PFSK-1 (cell line): ENCODE results near the gene ZSWIM6.

Experiments used
- FOXP2 ChIP-seq: optimal IDR thresholded peaks from 2 replicates; pipeline ENCODE3; 2011; ENCODE audit warnings: borderline replicate concordance, control low read depth, inconsistent platforms; ENCODE audit not compliant: insufficient read depth; ENCODE audit errors: extremely low read length, extremely low read depth
- POLR2AphosphoS5 ChIP-seq: IDR thresholded peaks from 2 replicates; pipeline ENCODE4 v1.6.1; 2012; ENCODE audit warnings: low read depth, mild to moderate bottlenecking, control low read depth, low read length, moderate library complexity
- SIN3A ChIP-seq: IDR thresholded peaks from 2 replicates; pipeline ENCODE4 v1.6.1; 2012; ENCODE audit warnings: mild to moderate bottlenecking, low read length, moderate library complexity, borderline replicate concordance; ENCODE audit not compliant: insufficient read depth
- TAF1 ChIP-seq: IDR thresholded peaks from 2 replicates; pipeline ENCODE4 v1.6.1; 2012; ENCODE audit warnings: low read length, control low read depth, borderline replicate concordance; ENCODE audit not compliant: insufficient read depth
- TF ChIP-seq, protein P1 (sequence below), 2 experiments: IDR thresholded peaks; 2 replicates each; pipeline versions ENCODE4 v1.6.1 to v1.8.0; 2011 to 2012; ENCODE audit warnings: low read depth in 2 of 2, low read length in 2 of 2, control low read depth in 1 of 2, inconsistent platforms in 1 of 2, mild to moderate bottlenecking in 1 of 2, moderate library complexity in 1 of 2; ENCODE audit not compliant: insufficient read depth in 1 of 2

The ZSWIM6 gene

DNA sequence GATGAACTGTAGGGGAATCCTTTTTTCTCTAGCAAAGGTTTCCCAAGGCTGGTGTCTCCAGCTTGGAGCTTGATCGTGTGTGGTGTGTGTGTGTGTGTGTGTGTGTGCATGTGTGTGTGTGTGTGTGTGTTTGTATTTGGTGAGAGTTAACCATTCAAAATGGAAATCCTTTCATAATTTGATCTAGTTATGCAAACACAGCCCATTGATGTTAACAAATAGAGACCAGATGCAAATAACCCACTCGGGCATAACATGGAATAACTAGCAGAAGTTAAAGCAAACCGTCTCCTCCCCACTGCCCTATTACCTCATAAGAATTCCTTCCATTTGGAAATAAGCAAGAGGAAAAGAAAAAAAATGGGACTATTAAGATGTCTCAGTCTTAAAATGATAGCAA, 24.9 kb upstream of the ZSWIM6 start:
- TF ChIP-seq TAF1 (no peak), SIN3A (no peak), FOXP2 (no peak), POLR2AphosphoS5 (no peak)
- TF ChIP-seq, protein P1, sequence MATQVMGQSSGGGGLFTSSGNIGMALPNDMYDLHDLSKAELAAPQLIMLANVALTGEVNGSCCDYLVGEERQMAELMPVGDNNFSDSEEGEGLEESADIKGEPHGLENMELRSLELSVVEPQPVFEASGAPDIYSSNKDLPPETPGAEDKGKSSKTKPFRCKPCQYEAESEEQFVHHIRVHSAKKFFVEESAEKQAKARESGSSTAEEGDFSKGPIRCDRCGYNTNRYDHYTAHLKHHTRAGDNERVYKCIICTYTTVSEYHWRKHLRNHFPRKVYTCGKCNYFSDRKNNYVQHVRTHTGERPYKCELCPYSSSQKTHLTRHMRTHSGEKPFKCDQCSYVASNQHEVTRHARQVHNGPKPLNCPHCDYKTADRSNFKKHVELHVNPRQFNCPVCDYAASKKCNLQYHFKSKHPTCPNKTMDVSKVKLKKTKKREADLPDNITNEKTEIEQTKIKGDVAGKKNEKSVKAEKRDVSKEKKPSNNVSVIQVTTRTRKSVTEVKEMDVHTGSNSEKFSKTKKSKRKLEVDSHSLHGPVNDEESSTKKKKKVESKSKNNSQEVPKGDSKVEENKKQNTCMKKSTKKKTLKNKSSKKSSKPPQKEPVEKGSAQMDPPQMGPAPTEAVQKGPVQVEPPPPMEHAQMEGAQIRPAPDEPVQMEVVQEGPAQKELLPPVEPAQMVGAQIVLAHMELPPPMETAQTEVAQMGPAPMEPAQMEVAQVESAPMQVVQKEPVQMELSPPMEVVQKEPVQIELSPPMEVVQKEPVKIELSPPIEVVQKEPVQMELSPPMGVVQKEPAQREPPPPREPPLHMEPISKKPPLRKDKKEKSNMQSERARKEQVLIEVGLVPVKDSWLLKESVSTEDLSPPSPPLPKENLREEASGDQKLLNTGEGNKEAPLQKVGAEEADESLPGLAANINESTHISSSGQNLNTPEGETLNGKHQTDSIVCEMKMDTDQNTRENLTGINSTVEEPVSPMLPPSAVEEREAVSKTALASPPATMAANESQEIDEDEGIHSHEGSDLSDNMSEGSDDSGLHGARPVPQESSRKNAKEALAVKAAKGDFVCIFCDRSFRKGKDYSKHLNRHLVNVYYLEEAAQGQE (IDR thresholded peaks at IDR 0.05; ENCODE audit: insufficient read depth in 1 of 2, low read depth in 2 of 2, low read length in 2 of 2), result no peak

DNA sequence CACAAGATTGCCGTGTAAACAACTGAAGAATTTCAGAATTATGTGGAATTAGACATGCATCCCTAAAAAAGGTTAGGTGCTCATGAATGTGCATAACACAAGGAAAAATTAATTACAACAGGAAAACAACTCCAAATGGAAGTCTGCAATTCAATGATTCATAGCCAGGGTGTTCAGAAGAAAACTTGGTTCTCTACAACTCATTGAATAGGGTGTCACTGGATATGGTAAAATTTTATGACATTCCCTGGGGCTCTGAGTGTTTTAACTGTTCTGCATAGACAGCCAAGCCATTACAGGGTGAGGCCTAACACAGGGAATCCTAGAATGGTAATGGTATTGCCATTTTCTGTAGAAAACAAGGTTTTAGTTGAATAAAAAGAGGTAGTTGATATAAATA, 24.4 kb upstream of the ZSWIM6 start:
- TF ChIP-seq TAF1 (no peak), SIN3A (no peak)

DNA sequence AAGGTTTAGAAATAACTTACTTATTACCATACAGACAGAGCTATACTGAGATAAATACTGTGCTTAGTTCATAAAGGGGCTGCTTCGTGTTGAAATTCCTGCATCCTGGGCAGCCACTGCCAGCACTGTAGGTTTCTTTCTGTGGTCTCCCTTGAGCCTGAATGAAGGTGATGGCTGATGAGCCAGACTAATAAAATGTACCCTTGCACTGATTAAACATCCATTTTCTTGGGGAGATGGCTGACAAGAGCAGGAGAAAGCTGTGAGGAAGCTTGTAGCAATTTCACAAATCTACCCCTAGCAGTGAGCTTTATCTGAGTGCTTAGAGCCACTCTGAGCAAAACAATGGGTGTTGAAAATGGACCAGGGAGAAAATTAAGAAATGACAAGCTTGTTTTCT, 23.3 kb upstream of the ZSWIM6 start:
- TF ChIP-seq TAF1, result no peak
- TF ChIP-seq POLR2AphosphoS5, result no peak
- TF ChIP-seq FOXP2, result no peak
- no peak for TF ChIP-seq SIN3A
- TF ChIP-seq, protein P1 (IDR thresholded peaks at IDR 0.05; ENCODE audit: insufficient read depth in 1 of 2, low read depth in 2 of 2, low read length in 2 of 2), result no peak

DNA sequence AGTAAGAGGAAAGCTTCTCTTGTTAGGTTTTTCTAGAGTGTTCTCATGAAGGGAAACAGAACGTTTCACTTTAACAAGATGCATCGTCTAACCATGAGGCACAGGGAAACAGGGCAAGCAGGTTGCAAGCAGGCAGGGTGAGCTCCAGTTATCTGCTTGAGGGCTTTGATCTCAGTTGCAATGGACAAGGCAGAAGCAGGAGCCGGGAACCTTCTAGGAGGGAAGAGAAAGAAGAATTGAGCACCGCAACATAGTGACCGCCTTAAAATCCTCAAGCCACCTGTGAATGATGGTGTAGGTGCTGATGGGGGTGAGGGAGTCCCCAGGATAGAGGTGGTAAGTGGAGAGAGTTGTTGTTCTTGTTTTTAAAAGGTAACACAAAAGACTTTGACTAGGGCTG, 22.9 kb upstream of the ZSWIM6 start:
- TF ChIP-seq SIN3A (no peak), POLR2AphosphoS5 (no peak), TAF1 (no peak), FOXP2 (no peak)
- TF ChIP-seq, protein P1 (IDR thresholded peaks at IDR 0.05; ENCODE audit: insufficient read depth in 1 of 2, low read depth in 2 of 2, low read length in 2 of 2), result no peak

DNA sequence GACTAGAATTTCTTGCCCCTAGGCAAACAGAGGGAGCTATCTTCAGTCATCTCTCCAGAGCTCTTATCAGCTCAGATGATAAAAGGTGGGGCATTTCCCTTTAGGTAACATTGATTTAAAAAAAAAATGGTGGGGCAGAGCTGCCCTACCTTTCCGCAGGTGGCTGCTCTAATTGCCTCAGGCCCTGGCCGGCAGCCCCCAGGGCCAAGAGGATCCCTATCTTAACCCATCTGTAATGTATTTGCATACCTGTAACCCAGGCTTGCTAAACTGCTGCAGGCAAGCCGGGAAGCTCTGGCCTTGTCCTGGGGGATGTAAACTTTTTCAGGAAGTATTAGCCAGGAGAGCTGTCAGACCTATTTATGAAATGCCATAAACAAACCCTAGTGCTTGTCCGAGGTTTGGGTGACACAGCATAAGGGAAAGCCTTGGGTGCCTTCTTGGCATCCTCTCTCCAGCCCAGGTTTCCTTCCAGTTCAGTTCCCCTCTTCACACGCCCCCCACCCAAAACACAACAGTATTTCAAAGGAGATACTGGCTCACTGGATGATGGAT, 20.9 kb upstream of the ZSWIM6 start:
- TF ChIP-seq, protein P1 (IDR thresholded peaks at IDR 0.05; ENCODE audit: insufficient read depth in 1 of 2, low read depth in 2 of 2, low read length in 2 of 2), result no peak
- TF ChIP-seq POLR2AphosphoS5 (no peak), FOXP2 (no peak), SIN3A (no peak), TAF1 (no peak)
